Measurements from ENCODE around the gene GTF2A1.

Gene GTF2A1

DNA sequence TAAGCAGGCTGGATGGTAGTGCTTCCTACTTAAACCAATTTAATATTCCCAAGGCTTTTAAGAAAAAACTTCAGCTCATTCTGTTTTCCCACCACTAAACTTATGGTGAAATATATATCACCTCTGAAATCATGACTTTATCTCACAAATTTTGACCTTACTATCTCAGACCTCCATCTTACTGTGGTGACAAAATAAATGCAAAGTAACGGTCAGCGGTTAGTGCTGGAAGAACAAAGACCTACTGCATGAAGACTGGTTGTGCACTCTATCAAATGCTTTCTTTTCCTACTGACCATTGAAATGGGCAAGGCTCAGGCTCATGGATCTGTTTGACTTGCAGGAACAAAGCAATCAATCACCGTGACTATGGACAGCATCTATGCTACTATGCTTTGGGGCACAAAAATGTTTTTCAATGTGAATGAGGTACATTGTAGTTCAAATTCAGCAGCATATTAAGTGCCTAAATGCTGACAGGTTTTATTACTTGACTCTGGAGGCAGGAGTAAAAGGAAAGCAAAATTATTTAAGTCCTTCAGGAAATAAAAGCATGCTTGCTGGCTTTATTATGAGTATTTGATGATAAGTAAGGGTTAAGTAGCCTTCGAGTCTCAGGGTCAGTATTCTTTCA lies 43.1 kb upstream of the GTF2A1 start:
- no peak overlapping the region for H3K4me3 ChIP-seq (ENCODE audit: control insufficient read depth, low read depth, low read length)
- no peak for DNase-seq (ENCODE audit: low read depth)
- TF ChIP-seq CTCF (conservative IDR thresholded peaks at IDR 0.05; ENCODE audit: control insufficient read depth, insufficient read depth, low read depth, low read length) = no peak

DNA sequence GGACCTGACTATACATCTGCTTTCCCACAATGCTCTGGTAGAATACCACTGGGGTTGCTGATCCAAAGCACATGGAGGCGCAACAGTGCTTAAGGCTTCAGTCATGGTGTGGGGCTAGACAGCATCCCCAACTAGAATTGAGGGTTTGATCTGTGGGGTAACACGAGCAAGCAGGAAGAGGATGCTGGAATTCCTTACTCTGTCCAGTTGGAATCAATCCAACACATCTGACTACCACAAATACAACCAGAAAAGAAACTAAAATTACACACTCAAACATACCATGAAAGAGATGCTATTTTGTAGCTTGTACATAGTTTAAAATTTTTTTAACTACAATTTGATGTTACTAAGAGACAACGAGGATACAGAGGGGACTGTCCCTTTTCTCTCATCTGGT lies 40.4 kb upstream of the GTF2A1 start:
- peak; percentile 14 for DNase-seq (ENCODE audit: low read depth)
- H3K4me3 ChIP-seq (ENCODE audit: control insufficient read depth, low read depth, low read length) = no peak overlapping the region
- TF ChIP-seq CTCF (conservative IDR thresholded peaks at IDR 0.05; ENCODE audit: control insufficient read depth, insufficient read depth, low read depth, low read length) = no peak

DNA sequence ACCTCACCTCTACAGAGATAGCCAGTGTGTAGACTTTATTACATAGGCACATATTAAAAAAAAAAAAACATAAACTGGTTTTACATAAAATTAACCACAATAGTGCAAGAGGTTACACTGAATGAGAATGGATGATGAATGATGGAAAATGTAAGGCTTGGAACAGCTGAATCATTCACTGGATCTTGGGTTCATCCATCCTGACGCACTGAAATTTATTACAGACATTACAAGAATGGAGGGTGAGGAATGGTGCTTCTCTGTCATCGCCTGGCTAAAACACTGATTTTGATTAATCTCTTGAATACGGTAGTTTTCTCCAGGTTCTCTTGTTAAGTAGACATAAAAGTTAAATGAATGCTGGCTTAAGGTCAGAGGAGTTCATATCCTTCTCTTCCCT lies 40.0 kb upstream of the GTF2A1 start:
- DNase-seq (ENCODE audit: low read depth) = peak; percentile 12
- no peak overlapping the region for H3K4me3 ChIP-seq (ENCODE audit: control insufficient read depth, low read depth, low read length)
- no peak for TF ChIP-seq CTCF (conservative IDR thresholded peaks at IDR 0.05; ENCODE audit: control insufficient read depth, insufficient read depth, low read depth, low read length)

DNA sequence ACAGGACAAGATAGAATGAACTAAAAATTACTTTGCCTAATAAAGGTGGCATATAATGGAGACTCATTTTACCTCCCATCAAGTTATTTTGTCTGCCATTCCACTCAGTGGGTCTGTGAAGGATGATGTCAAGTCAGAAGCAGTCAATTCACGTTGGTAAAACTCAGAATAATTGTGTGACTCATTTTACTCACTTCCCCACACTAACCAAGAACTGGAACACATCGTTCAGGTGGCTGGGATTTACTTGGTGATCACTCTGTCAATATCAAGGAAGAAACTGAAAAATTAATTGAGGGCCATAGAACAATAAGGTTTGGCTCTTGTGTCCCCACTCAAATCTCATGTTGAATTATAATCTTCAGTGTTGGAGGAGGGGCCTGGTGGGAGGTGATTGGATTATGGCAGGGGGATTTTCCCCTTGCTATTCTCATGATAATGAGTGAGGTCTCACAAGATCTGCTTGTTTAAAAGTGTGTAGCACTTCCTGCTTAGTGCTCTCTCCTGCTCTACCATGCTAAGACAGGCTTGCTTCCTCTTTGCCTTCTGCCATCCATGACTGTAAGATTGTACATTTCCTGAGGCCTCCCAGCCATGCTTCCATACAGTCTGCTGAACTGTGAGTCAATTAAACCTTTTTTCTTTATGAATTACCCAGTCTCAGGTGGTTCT lies 35.7 kb upstream of the GTF2A1 start:
- DNase-seq (ENCODE audit: low read depth) = no peak
- no peak for TF ChIP-seq CTCF (conservative IDR thresholded peaks at IDR 0.05; ENCODE audit: control insufficient read depth, insufficient read depth, low read depth, low read length)
- no peak overlapping the region for H3K4me3 ChIP-seq (ENCODE audit: control insufficient read depth, low read depth, low read length)

GRCh38 chr14:81252278-81252677 lies 31.5 kb upstream of the GTF2A1 start:
- no peak overlapping the region for H3K4me3 ChIP-seq (ENCODE audit: control insufficient read depth, low read depth, low read length)
- DNase-seq (ENCODE audit: low read depth) = no peak

GRCh38 chr14:81247271-81247766 lies 26.6 kb upstream of the GTF2A1 start:
- TF ChIP-seq CTCF (conservative IDR thresholded peaks at IDR 0.05; ENCODE audit: control insufficient read depth, insufficient read depth, low read depth, low read length) = no peak
- DNase-seq (ENCODE audit: low read depth) = no peak

More at GRCh38 chr14:81252278-81252677, 31.5 kb upstream of the GTF2A1 start:
- no peak for TF ChIP-seq CTCF (conservative IDR thresholded peaks at IDR 0.05; ENCODE audit: control insufficient read depth, insufficient read depth, low read depth, low read length)

More at GRCh38 chr14:81247271-81247766, 26.6 kb upstream of the GTF2A1 start:
- no peak overlapping the region for H3K4me3 ChIP-seq (ENCODE audit: control insufficient read depth, low read depth, low read length)
